Uterus (tissue), 4 donors: ENCODE measurements around the gene CAMK2A. TPM values are rescaled to one million over a fixed set of nuclear protein-coding genes. Genes with fewer than 3 reads are reported as not detected.

Source experiments
- DNase-seq, 2 donors: peaks; one replicate each; pipeline ENCODE4 v3.0.0-alpha.2; 2019 to 2020
- H3K27ac ChIP-seq, 2 donors: fragments of 200-600 bp; sonication (generic); 1 replicate in 1 of 2; 2 replicates in 1 of 2; pipeline ENCODE4 v1.5.1; 2016 to 2018
- H3K27me3 ChIP-seq, 2 donors: fragments of 200-600 bp; sonication (generic); one replicate each; pipeline ENCODE4 v1.5.1; 2018 to 2019; ENCODE audit warnings: control low read depth in 1 of 2
- H3K36me3 ChIP-seq, 2 donors: fragments of 200-600 bp; sonication (generic); one replicate each; pipeline ENCODE4 v1.5.1; 2019; ENCODE audit warnings: control low read depth in 1 of 2
- H3K4me1 ChIP-seq, 2 donors: fragments of 200-600 bp; sonication (generic); one replicate each; pipeline ENCODE4 v1.5.1; 2018 to 2019; ENCODE audit warnings: control low read depth in 1 of 2
- H3K4me3 ChIP-seq, 2 donors: fragments of 200-600 bp; sonication (generic); 1 replicate in 1 of 2; 2 replicates in 1 of 2; pipeline ENCODE4 v1.5.1; 2018 to 2019; ENCODE audit warnings: mild to moderate bottlenecking in 1 of 2
- H3K9me3 ChIP-seq, 2 donors: fragments of 200-600 bp; sonication (generic); one replicate each; pipeline ENCODE4 v1.5.1; 2019; ENCODE audit warnings: control low read depth in 1 of 2
- POLR2A ChIP-seq, 2 donors: fragments of 450-650 bp; IDR thresholded peaks; one replicate each; pipeline ENCODE4 v1.6.1; 2016; ENCODE audit warnings: antibody characterized with exemption in 2 of 2, mild to moderate bottlenecking in 1 of 2, moderate library complexity in 1 of 2
- intact Hi-C: fragments of 100-400 bp; cut with DNase I; formaldehyde crosslinking; loops from one replicate; pipeline ENCODE4 v1.15.1; 2023; ENCODE audit warnings: low total_unique reads
- total RNA-seq, 4 donors: library from RNA; depleted of rRNA in 3 of 4; stranded (reverse); fragments of >200 nt in 3 of 4; gene quantifications; one replicate each; pipeline versions ENCODE4 v1.1.0 to v1.2.4, GENCODE V29; 2014 to 2023
- TF ChIP-seq, protein P1 (sequence below), 4 experiments: fragments of 200-600 bp in 2 of 4; fragments of 450-650 bp in 2 of 4; sonication (generic) in 2 of 4; IDR thresholded peaks; one replicate each; pipeline ENCODE4 v1.5.1; 2016 to 2019; ENCODE audit warnings: antibody characterized with exemption in 4 of 4, mild to moderate bottlenecking in 2 of 4, moderate library complexity in 1 of 4
- donor health status: DM: yes; HTN: yes; CAD: no.

CAMK2A gene
- total RNA-seq, 4 donors from 2014 or later, result under 0.01 to 23.7 (median 4.3) TPM

DNA sequence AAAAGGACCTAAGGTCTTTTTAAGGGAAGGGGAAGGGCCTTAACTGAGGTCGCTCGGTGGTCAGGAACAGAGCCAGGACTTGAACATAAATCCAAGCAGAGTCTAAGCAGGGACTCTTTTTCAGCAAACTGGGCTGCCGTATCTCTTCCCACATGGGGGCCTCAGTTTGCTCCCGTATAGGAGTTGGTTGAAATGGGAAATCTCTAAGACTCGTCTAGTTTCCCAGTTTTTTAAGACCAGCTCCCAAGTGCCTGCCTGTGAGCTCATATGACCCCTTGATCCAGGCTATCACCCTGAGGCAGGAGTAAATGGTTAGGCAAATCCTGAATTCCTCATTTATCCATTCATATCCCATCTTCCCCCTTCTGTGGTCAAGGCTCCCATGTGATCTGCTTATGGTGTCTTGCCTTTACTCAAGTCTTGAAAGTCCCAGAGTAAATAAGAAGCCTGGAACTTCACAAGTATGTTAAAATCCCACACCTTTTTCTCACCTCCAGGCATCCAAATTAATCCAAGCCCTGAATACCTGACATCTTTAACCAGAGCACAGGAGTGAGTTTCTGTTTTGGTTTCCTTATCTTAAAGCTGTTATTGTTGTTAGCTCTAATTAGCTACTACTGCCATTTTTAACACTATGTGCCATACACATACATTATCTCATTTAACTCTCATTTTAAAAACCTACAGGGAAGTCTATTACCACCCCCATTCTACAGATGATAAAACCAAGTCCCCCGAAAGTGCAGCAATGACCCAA, 10.2 kb upstream of the CAMK2A start:
- H3K27me3 ChIP-seq, result no peaks in the 10 kb centered on the region
- TF ChIP-seq, protein P1, sequence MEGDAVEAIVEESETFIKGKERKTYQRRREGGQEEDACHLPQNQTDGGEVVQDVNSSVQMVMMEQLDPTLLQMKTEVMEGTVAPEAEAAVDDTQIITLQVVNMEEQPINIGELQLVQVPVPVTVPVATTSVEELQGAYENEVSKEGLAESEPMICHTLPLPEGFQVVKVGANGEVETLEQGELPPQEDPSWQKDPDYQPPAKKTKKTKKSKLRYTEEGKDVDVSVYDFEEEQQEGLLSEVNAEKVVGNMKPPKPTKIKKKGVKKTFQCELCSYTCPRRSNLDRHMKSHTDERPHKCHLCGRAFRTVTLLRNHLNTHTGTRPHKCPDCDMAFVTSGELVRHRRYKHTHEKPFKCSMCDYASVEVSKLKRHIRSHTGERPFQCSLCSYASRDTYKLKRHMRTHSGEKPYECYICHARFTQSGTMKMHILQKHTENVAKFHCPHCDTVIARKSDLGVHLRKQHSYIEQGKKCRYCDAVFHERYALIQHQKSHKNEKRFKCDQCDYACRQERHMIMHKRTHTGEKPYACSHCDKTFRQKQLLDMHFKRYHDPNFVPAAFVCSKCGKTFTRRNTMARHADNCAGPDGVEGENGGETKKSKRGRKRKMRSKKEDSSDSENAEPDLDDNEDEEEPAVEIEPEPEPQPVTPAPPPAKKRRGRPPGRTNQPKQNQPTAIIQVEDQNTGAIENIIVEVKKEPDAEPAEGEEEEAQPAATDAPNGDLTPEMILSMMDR (IDR thresholded peaks at IDR 0.05), result no peak
- no peak for TF ChIP-seq POLR2A (IDR thresholded peaks at IDR 0.05)
- H3K4me3 ChIP-seq, result no peak overlapping the region
- H3K27ac ChIP-seq, result peak overlapping the region; percentile 85 to 95
- intact Hi-C loops, result no loop called here
- peaks cover 10 to 24% of the 10 kb centered on the region in 2 donors for H3K4me1 ChIP-seq
- no peaks in the 10 kb centered on the region for H3K36me3 ChIP-seq
- DNase-seq, result peak; percentile 50 to 53
- no peaks in the 10 kb centered on the region for H3K9me3 ChIP-seq

DNA sequence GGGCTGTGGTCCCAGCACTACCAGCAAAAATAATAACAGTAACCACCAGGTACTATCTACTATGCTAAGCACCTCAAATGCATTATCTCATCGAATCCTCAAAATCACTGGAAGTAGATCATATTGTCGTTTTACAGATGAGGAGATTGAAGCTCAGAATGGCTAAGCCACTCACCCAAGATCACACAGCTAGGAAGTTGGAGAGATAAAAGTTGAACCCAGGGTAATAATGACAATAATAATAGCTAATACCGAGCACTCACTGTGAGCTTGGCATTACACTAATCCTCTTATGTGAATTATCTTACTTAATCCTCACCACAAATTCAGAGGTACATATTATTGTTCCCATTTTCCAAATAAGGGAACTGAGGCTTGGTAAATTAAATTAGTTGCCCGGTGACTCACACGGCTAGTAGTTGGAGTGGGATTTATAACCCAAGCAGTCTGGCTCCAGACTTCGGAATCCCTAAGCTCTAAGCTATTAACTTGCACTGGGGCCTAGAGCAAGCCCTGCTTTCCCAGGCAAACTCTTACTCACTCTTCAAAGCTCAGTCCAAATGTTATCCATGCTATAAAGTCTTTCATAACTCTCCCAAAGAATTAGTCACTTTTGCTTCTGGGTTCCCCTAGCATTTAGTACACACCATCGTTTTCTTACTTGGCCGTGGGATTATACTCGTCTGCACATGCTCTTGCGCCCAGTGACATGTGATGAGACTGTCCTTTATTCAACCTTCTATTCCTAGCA, 9.3 kb upstream of the CAMK2A start:
- intact Hi-C loops, result no loop called here
- no peaks in the 10 kb centered on the region for H3K27me3 ChIP-seq
- H3K9me3 ChIP-seq, result no peaks in the 10 kb centered on the region
- TF ChIP-seq POLR2A (IDR thresholded peaks at IDR 0.05), result no peak
- TF ChIP-seq, protein P1 (IDR thresholded peaks at IDR 0.05), result no peak
- peaks cover 5 to 25% of the 10 kb centered on the region in 2 donors for H3K4me1 ChIP-seq
- H3K4me3 ChIP-seq, result no peak overlapping the region
- H3K36me3 ChIP-seq, result no peaks in the 10 kb centered on the region
- DNase-seq, result peak; percentile 62 to 81
- peak overlapping the region; percentile 85 to 95 for H3K27ac ChIP-seq

DNA sequence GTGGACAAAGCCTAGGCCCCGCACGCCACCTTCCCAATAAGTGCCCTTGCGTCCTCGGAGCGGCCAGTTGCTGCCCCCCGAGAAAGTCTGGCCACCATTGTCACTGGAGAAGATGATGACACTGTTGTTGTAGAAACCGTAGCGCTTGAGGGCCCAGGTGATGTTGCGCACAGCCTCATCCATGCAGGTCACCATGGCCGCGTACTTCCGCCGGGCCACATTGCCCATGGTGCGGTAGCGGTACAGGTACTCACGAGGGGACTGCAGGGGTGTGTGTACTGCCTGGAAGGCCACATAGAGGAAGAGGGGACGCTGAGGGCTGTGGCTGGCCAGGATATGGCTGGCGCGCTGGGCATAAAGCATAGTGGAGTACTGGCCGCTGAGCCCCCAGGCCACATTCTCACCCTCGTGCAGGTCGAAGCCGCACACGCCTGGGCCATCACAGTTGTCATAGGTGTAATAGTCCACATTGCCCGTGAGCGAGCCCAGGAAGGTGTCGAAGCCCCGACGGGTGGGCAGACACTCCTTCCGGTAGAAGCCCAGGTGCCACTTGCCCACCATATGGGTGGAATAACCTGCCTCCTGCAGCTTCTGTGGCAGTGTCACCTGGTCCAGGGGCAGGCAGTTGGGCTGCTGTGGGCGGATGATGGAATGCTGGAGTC, 8.5 kb upstream of the CAMK2A start:
- Histone ChIP-seq H3K9me3 (no peaks in the 10 kb centered on the region), H3K4me1 (peaks cover 5 to 25% of the 10 kb centered on the region in 2 donors), H3K27me3 (no peaks in the 10 kb centered on the region), H3K4me3 (no peak overlapping the region), H3K27ac (peak overlapping the region; percentile 85 to 95), H3K36me3 (no peaks in the 10 kb centered on the region)
- DNase-seq, result peak in 1 of 2 donors; percentile 27
- TF ChIP-seq, protein P1 (IDR thresholded peaks at IDR 0.05), result no peak
- no peak for TF ChIP-seq POLR2A (IDR thresholded peaks at IDR 0.05)
- intact Hi-C loops, result no loop called here

DNA sequence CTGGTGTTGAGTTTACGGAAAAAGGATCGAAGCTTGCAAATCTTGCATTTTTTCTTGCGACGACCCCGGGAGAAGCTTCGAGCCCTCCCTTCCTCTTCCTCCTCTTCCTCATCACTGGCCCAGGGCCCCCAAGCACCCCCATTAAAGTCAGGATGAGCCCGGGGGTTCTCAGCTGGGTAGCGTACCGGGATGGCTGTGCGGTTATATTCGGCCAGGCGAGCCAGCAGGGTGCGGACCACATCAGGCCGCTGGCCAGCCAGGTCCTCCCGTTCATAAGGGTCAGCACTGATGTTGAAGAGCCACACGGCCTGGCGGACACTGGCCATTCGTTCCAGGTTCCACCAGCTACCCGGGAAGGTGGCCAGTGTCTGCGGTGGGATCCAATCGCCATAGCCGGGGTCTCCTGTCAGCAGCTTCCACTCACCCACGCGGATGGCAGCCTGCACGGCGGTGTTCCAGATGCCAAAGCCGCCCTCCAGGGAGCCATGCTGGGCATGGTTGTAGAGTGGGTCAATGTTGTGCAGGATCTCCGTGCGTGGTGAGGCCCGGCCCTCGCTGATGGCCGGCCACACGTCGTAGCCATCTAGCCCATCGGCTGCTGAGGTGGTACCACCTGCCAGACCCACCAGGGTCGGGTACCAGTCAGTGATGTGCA, 7.8 kb upstream of the CAMK2A start:
- no peak for TF ChIP-seq POLR2A (IDR thresholded peaks at IDR 0.05)
- TF ChIP-seq, protein P1 (IDR thresholded peaks at IDR 0.05), result no peak
- no peaks in the 10 kb centered on the region for H3K27me3 ChIP-seq
- intact Hi-C loops, result no loop called here
- peaks cover 5 to 18% of the 10 kb centered on the region in 2 donors for H3K4me1 ChIP-seq
- H3K4me3 ChIP-seq, result no peak overlapping the region
- no peak for DNase-seq
- H3K9me3 ChIP-seq, result no peaks in the 10 kb centered on the region
- H3K27ac ChIP-seq, result no peak overlapping the region
- H3K36me3 ChIP-seq, result no peaks in the 10 kb centered on the region
